Breast epithelium (tissue), 4 donors: ENCODE measurements around the gene HIPK2. TPM values are rescaled to one million over a fixed set of nuclear protein-coding genes. Genes with fewer than 3 reads are reported as not detected.

Experiments
- DNase-seq, 2 donors: peaks; one replicate each; pipeline ENCODE4 v3.0.0-alpha.2; 2019; ENCODE audit warnings: low spot score in 2 of 2
- H3K27ac ChIP-seq, 2 donors: fragments of 200-600 bp; sonication (generic) in 1 of 2; one replicate each; pipeline ENCODE4 v1.5.1; 2016 to 2019; ENCODE audit warnings: mild to moderate bottlenecking in 1 of 2
- H3K27me3 ChIP-seq, 2 donors: fragments of 200-600 bp; sonication (generic) in 1 of 2; one replicate each; pipeline versions ENCODE4 v1.5.1 to v1.6.0; 2017 to 2019; ENCODE audit warnings: control low read depth in 1 of 2, mild to moderate bottlenecking in 1 of 2
- H3K36me3 ChIP-seq: fragments of 200-600 bp; one replicate; pipeline ENCODE4 v1.5.1; 2019
- H3K4me1 ChIP-seq, 2 donors: fragments of 200-600 bp; sonication (generic); one replicate each; pipeline ENCODE4 v1.5.1; 2016 to 2019; ENCODE audit warnings: control low read depth in 1 of 2
- H3K4me3 ChIP-seq, 3 donors: fragments of 200-600 bp; sonication (generic); 1 replicate in 2 of 3; 2 replicates in 1 of 3; pipeline ENCODE4 v1.5.1; 2016 to 2019; ENCODE audit warnings: mild to moderate bottlenecking in 3 of 3, moderate library complexity in 2 of 3
- H3K9me3 ChIP-seq, 2 donors: fragments of 200-600 bp; sonication (generic) in 1 of 2; one replicate each; pipeline ENCODE4 v1.5.1; 2016 to 2019; ENCODE audit warnings: control low read depth in 1 of 2
- CTCF ChIP-seq, 3 donors: fragments of 450-650 bp; IDR thresholded peaks; one replicate each; pipeline ENCODE4 v1.5.1; 2016 to 2017; ENCODE audit warnings: antibody characterized with exemption in 3 of 3, mild to moderate bottlenecking in 3 of 3, moderate library complexity in 3 of 3
- POLR2A ChIP-seq: fragments of 450-650 bp; IDR thresholded peaks from one replicate; pipeline ENCODE4 v1.6.1; 2016; ENCODE audit warnings: antibody characterized with exemption, mild to moderate bottlenecking, moderate library complexity
- POLR2AphosphoS5 ChIP-seq, 3 donors: sonication (generic); formaldehyde crosslinking; IDR thresholded peaks; one replicate each; pipeline ENCODE4 v1.6.1; 2017; ENCODE audit warnings: antibody characterized with exemption in 3 of 3
- intact Hi-C: fragments of 100-400 bp; cut with DNase I; formaldehyde crosslinking; loops from one replicate; pipeline ENCODE4 v1.15.1; 2023; ENCODE audit warnings: low total_unique reads
- total RNA-seq, 3 donors: library from RNA; depleted of rRNA; stranded (reverse); fragments of >200 nt; gene quantifications; one replicate each; pipeline ENCODE4 v1.1.0, GENCODE V29; 2016

Gene HIPK2
- total RNA-seq, 3 donors from 2014 or later: 26.4 to 31.8 (median 31.1) TPM

GRCh38 chr7:139603282-139603681 lies 174.5 kb downstream of the HIPK2 start:
- Histone ChIP-seq H3K9me3 (no peaks in the 10 kb centered on the region), H3K27ac (no peak overlapping the region), H3K27me3 (no peaks in the 10 kb centered on the region), H3K4me3 (no peak overlapping the region), H3K4me1 (no peaks in the 10 kb centered on the region), H3K36me3 (no peaks in the 10 kb centered on the region)
- DNase-seq: no peak
- intact Hi-C loops: no loop called here
- no peak for TF ChIP-seq POLR2AphosphoS5 (IDR thresholded peaks at IDR 0.05)
- TF ChIP-seq CTCF (IDR thresholded peaks at IDR 0.05): no peak
- TF ChIP-seq POLR2A: no peak

- Histone ChIP-seq H3K4me3 (no peak overlapping the region), H3K27me3 (no peaks in the 10 kb centered on the region), H3K9me3 (no peaks in the 10 kb centered on the region), H3K4me1 (no peaks in the 10 kb centered on the region), H3K27ac (no peak overlapping the region), H3K36me3 (no peaks in the 10 kb centered on the region)
- DNase-seq: no peak
- intact Hi-C loops: no loop called here
- TF ChIP-seq POLR2AphosphoS5 (IDR thresholded peaks at IDR 0.05) (no peak), CTCF (IDR thresholded peaks at IDR 0.05) (peak in 1 of 3 donors; percentile 23)
Observed at GRCh38 chr7:139602143-139602722, 175.6 kb downstream of the HIPK2 start.

GRCh38 chr7:139601176-139601575 lies 176.6 kb downstream of the HIPK2 start:
- H3K9me3 ChIP-seq: no peaks in the 10 kb centered on the region
- intact Hi-C loops: no loop called here
- H3K4me3 ChIP-seq: no peak overlapping the region
- DNase-seq: no peak
- H3K36me3 ChIP-seq: no peaks in the 10 kb centered on the region
- TF ChIP-seq CTCF (IDR thresholded peaks at IDR 0.05) (no peak), POLR2AphosphoS5 (IDR thresholded peaks at IDR 0.05) (no peak), POLR2A (no peak)
- no peaks in the 10 kb centered on the region for H3K27me3 ChIP-seq
- no peak overlapping the region for H3K27ac ChIP-seq
- no peaks in the 10 kb centered on the region for H3K4me1 ChIP-seq

GRCh38 chr7:139600306-139600705 lies 177.5 kb downstream of the HIPK2 start:
- no peaks in the 10 kb centered on the region for H3K27me3 ChIP-seq
- no peaks in the 10 kb centered on the region for H3K9me3 ChIP-seq
- no peak overlapping the region for H3K27ac ChIP-seq
- no peak overlapping the region for H3K4me3 ChIP-seq
- no peak for DNase-seq
- H3K36me3 ChIP-seq: no peaks in the 10 kb centered on the region
- TF ChIP-seq POLR2A (no peak), CTCF (IDR thresholded peaks at IDR 0.05) (no peak), POLR2AphosphoS5 (IDR thresholded peaks at IDR 0.05) (no peak)
- H3K4me1 ChIP-seq: no peaks in the 10 kb centered on the region
- intact Hi-C loops: no loop called here

GRCh38 chr7:139598642-139599041 lies 179.2 kb downstream of the HIPK2 start:
- no peak overlapping the region for H3K27ac ChIP-seq
- H3K4me1 ChIP-seq: no peaks in the 10 kb centered on the region
- intact Hi-C loops: no loop called here

More at GRCh38 chr7:139598642-139599041, 179.2 kb downstream of the HIPK2 start:
- H3K9me3 ChIP-seq: no peaks in the 10 kb centered on the region
- no peaks in the 10 kb centered on the region for H3K36me3 ChIP-seq
- no peaks in the 10 kb centered on the region for H3K27me3 ChIP-seq
- no peak for DNase-seq
- H3K4me3 ChIP-seq: no peak overlapping the region
- TF ChIP-seq CTCF (IDR thresholded peaks at IDR 0.05): no peak
- TF ChIP-seq POLR2A: no peak
- no peak for TF ChIP-seq POLR2AphosphoS5 (IDR thresholded peaks at IDR 0.05)
